Subcutaneous adipose tissue (tissue), 4 donors: ENCODE measurements around the gene MRPS33. TPM values are rescaled to one million over a fixed set of nuclear protein-coding genes. Genes with fewer than 3 reads are reported as not detected.

ENCODE experiments used
- CTCF ChIP-seq: fragments of 450-650 bp; IDR thresholded peaks from one replicate; pipeline ENCODE4 v1.5.1; 2016; ENCODE audit warnings: low read depth, mild to moderate bottlenecking, control low read depth, antibody characterized with exemption, moderate library complexity
- total RNA-seq, 4 donors: library from RNA; depleted of rRNA; stranded (reverse); fragments of >200 nt; gene quantifications; one replicate each; pipeline ENCODE4 v1.1.0, GENCODE V29; 2016

MRPS33 gene
- total RNA-seq, 4 donors from 2014 or later: 12.4 to 19.8 (median 16.0) TPM

GRCh38 chr7:141017555-141017954, 2.8 kb upstream of the MRPS33 start:
- no peak for TF ChIP-seq CTCF

GRCh38 chr7:141016349-141016748, 1.6 kb upstream of the MRPS33 start:
- TF ChIP-seq CTCF: no peak

- TF ChIP-seq CTCF: no peak
Measured at GRCh38 chr7:141014125-141014523, 628 bp downstream of the MRPS33 start.

- TF ChIP-seq CTCF: no peak
Measured at GRCh38 chr7:141013345-141013715, 1.4 kb downstream of the MRPS33 start.

- no peak for TF ChIP-seq CTCF
Measured at GRCh38 chr7:141012696-141013344, 1.9 kb downstream of the MRPS33 start.

GRCh38 chr7:141012044-141012685, 2.6 kb downstream of the MRPS33 start:
- TF ChIP-seq CTCF: no peak

- TF ChIP-seq CTCF: no peak
Measured at GRCh38 chr7:141011443-141011842, 3.3 kb downstream of the MRPS33 start.
